Stimulated activated CD8-positive, alpha-beta memory T cell treated with anti-CD3 and anti-CD28 coated beads, Interleukin-4, amount 100 ng/mL, for 4 hours (primary cell): ENCODE measurements around the gene CALR3.
"Not testable (repeated sequence)": the region's sequence is repeated elsewhere in the genome, so short reads cannot be mapped to it uniquely, and the experiment has no call there.

Source experiments
- DNase-seq, 2 donors: peaks; one replicate each; pipeline ENCODE4 v3.0.0-alpha.2; 2020; ENCODE audit warnings: low read depth in 2 of 2, low spot score in 1 of 2

The CALR3 gene

GRCh38 chr19:16458391-16459341 is 37.3 kb downstream of the CALR3 start:
- DNase-seq, result no peak

GRCh38 chr19:16457954-16458331 is 38.0 kb downstream of the CALR3 start:
- DNase-seq, result no peak

- no peak for DNase-seq
Measured at GRCh38 chr19:16457195-16457953, 38.6 kb downstream of the CALR3 start.

- no peak for DNase-seq
Measured at GRCh38 chr19:16456652-16457194, 39.2 kb downstream of the CALR3 start.

GRCh38 chr19:16455489-16455888 is 40.5 kb downstream of the CALR3 start:
- DNase-seq, result no peak

GRCh38 chr19:16454351-16454918 is 41.5 kb downstream of the CALR3 start:
- DNase-seq, result no peak

GRCh38 chr19:16452325-16452724 is 43.6 kb downstream of the CALR3 start:
- DNase-seq, result no peak

- DNase-seq, result no peak
Measured at GRCh38 chr19:16449330-16449961, 46.5 kb downstream of the CALR3 start.

GRCh38 chr19:16448872-16449271 is 47.1 kb downstream of the CALR3 start:
- not testable (repeated sequence) for DNase-seq

GRCh38 chr19:16446724-16447368 is 49.1 kb downstream of the CALR3 start:
- DNase-seq, result peak in 1 of 2 donors; percentile 25

- no peak for DNase-seq
Measured at GRCh38 chr19:16446108-16446723, 49.8 kb downstream of the CALR3 start.

- DNase-seq, result no peak
Measured at GRCh38 chr19:16445238-16446107, 50.5 kb downstream of the CALR3 start.

GRCh38 chr19:16444269-16444600 is 51.7 kb downstream of the CALR3 start:
- DNase-seq, result no peak

GRCh38 chr19:16442386-16443276 is 53.3 kb downstream of the CALR3 start:
- no peak for DNase-seq

- no peak for DNase-seq
Measured at GRCh38 chr19:16441661-16442162, 54.3 kb downstream of the CALR3 start.

GRCh38 chr19:16436780-16437332 is 59.1 kb downstream of the CALR3 start:
- DNase-seq, result no peak

GRCh38 chr19:16435999-16436650 is 59.8 kb downstream of the CALR3 start:
- no peak for DNase-seq
